Measurements from ENCODE around the gene TMEM63A.
"Not testable (repeated sequence)": the region's sequence is repeated elsewhere in the genome, so short reads cannot be mapped to it uniquely, and the experiment has no call there.

TMEM63A gene

DNA sequence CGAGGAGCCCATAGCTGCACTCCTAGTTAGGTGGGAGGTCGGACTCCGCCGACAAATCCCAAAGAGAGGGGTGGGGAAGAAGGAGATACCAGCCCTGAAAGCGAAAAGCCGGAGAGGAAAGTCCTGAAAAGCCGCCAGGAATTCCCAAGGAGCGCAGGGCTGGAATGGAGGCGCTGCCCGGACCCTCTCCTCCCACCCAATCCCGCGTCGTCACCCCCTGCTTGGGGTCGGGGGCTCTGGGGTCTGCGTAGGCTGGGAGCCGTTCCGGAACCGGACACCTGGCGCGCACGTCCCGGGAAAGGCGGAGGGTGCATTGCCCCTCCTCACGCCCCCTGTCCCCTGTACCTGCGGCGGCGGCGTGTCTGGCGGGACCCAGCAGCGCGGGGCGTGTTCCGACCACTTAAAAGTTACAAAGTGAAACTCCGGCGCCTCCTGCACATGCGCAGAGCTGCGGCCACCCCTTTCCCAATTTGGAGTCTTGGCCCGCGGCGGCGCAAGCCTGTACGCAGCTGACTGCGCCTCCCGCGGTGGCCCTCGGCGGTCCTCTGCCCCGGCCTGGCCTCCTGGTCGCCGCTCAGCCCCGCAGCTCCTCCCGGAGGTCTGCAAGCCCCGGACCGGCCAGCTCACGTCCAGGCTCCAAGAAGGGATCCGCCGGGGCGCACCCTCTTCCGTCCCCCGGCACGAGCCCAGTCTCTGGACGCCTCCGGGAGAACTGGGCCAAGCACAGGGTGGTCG lies at the start of gene TMEM63A:
Gene TMEM63A (minus strand): TSS at position 422 of the 735 bp plus-strand sequence. CDS start 4,800 bp downstream, outside the sequence.
- DNase-seq (ENCODE audit: low read depth in 2 of 2), result peak; percentile 82 to 84

- no peak for DNase-seq (ENCODE audit: low read depth in 2 of 2)
Observed at GRCh38 chr1:225931270-225932136, 49.3 kb upstream of the TMEM63A start.

- DNase-seq (ENCODE audit: low read depth in 2 of 2), result no peak
Observed at GRCh38 chr1:225930566-225930965, 48.4 kb upstream of the TMEM63A start.

DNA sequence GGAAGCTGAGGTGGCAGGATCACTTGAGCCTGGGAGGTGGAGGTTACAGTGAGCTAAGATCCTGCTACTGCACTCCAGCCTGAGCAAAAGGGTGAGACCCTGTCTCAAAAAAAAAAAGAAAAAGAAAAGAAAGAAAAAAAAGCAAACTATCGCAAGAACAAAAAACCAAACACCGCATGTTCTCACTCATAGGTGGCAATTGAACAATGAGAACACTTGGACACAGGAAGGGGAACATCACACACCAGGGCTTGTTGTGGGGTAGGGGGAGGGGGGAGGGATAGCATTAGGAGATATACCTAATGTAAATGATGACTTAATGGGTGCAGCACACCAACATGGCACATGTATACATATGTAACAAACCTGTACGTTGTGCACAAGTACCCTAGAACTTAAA lies 47.3 kb upstream of the TMEM63A start:
- not testable (repeated sequence) for DNase-seq (ENCODE audit: low read depth in 2 of 2)

- no peak for DNase-seq (ENCODE audit: low read depth in 2 of 2)
Observed at GRCh38 chr1:225928186-225929175, 46.3 kb upstream of the TMEM63A start.

- DNase-seq (ENCODE audit: low read depth in 2 of 2), result no peak
Observed at GRCh38 chr1:225926551-225927113, 44.5 kb upstream of the TMEM63A start.

DNA sequence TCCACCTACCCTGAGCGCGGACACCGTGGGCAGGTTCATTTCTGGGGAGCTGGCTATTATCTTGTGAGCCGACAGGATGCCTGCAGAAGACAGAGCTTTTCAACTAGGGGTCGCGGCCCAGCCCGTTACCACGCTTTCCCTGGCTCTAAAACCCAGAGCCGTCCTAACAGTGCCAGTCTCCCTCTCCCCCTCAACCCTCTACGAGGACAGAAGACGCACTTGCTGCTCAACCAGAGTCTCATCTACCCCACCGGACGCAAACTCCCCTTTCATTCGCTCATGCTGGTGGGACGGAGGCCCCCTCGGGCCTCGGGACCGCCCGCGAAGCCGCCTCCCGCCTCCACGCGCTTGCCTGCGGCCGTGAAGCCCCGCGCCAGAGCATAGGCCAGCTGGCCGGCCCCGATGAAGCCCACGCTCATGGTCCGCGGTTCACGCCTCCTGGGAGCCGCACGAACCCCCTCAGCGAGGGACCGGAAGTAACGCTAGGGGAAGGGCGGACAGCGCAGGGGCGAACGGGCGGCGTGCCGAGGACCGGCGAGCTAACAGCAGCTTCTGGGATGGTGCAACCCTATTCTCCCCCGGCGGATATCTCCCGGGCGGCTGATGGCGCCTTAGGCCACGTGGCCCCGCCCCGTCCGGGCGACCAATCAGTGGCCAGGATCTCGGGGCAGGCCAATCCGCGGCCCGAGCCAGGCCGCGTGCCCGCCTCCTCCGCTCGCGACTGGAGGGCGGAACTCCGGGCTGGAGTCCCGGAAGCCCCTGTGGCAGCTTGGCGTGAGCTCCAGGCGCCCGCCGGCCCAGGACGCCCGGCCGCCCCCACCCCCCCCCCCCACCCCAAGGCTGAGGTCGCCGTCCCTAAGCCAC lies 41.7 kb upstream of the TMEM63A start, which contains the start of gene PYCR2:
Gene PYCR2 (minus strand): TSS at position 559 of the 864 bp plus-strand sequence. CDS start 140 bp downstream, at position 419.
- peak; percentile 86 to 91 for DNase-seq (ENCODE audit: low read depth in 2 of 2)

DNA sequence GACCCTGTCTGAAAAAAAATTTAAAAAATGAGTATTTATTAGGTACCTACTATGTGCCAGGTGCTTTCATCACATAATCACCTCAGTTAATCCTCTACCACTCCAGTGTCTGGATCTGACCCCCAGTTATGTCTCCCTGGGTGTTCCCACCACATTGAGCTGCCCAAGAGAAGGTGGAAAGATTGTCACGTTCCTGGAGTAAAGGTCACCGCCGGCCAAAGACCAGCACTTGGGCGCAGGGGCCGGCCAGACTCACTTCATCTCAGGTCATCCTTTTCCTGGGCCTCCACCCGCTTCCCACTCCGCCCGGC lies 41.2 kb upstream of the TMEM63A start:
- no peak for DNase-seq (ENCODE audit: low read depth in 2 of 2)

DNA sequence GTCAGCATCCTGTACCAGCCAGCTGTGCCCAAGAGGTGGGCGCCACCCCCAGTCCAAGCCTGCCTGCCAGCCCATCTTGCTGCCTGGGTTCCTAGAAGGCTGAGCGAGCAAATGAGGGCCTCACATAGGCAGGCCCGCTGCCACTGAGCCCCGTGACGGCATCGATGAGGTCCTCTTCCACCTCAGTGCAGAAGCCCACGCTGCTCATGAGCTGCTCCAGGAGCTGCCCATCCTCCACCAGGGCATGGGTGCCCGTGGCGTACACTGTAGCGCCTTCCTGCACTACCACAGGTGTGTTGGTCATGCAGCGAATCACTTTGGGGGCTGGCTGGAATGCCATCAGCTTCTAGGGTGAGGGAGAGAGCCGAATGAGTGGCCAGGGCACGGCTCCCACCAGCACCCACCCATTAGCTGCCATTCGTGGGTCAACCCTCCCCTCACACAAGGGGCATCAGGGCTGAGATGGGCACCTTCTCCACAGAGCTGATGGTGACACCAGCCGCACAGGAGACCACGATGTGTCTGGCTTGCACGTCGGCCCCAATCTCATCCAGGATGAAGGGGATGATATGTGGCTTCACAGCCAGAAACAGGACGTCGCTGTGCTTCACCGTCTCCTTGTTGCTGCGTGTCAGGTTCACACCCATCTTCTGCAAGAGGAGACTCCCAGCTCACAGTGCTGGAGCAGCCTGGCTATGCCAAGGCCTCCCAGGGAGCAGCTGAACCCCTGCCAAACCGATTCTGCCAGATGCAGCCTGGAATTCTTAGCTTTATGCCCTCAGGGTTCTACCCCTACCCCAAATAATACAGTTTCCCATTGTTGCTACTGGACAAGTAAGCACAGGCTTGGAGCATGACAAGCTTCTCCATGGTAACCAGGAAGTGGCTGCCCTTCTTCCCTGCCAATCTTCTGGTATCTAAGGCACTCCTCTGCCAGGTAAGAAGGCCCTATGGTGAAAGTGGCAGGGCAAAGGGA lies 39.8 kb upstream of the TMEM63A start:
- DNase-seq (ENCODE audit: low read depth in 2 of 2), result no peak

DNA sequence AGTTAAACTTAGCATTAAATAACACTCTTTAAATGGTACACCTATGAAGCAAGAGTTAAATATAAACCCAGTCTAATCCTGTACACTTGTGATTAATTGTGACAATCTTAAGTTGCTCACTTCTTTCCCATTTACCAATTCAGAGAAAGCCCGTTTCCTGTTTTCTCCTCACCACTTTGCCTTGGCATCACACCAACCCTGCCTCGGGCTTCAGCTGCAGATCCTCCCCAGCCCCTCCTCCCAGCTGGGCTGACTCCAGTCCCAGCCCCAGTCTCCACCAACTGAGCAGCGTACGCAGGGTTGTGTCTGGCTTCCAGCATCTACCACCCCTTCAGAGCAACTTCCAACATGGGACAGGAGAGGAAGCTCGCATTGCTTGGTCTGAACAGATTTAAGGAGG lies 37.7 kb upstream of the TMEM63A start:
- DNase-seq (ENCODE audit: low read depth in 2 of 2), result no peak

GRCh38 chr1:225918280-225918679 lies 36.1 kb upstream of the TMEM63A start:
- no peak for DNase-seq (ENCODE audit: low read depth in 2 of 2)

GRCh38 chr1:225917536-225917935 lies 35.4 kb upstream of the TMEM63A start:
- no peak for DNase-seq (ENCODE audit: low read depth in 2 of 2)

- DNase-seq (ENCODE audit: low read depth in 2 of 2), result no peak
Observed at GRCh38 chr1:225917101-225917500, 34.9 kb upstream of the TMEM63A start.

DNA sequence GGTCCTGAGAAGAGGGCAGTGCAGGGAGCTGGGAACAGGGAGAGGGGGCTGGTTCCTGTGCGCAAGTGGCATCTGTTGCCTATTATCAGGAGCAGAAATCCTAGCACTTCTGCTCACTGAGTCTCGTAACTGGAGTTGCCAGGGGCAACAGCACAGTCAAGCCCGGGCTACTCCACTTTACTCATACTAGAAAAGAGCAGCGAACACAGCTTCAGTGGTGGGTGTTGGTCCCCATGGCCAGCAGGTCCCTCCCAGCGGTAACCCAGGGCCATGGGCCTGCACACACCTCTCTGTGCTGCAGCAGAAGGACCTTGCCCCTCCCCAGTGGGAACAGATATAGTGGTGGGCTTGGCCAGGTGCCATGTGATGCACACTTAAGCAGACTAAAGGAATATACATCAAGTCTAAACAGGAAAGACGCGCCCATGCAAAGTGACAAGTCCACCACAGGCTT lies 33.4 kb upstream of the TMEM63A start:
- DNase-seq (ENCODE audit: low read depth in 2 of 2), result no peak

DNA sequence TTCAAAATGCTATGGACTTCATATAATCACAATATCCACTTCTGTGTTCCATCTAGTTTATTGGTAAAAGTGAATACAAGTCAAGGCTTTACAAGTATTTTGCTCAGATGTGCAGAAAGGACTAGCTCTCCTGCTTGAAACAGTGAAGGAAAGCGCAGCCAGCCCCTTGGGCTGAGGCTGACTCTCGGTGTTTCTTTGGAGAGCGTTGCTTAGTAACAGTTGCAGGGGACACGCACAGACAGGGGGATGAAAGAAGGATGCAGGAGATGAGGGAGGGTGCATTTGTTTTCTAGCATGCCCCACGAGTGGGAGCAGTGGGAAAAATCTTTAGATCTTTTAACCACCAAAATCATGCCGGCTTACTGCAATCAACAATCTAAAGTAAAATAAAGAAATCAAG lies 32.8 kb upstream of the TMEM63A start:
- DNase-seq (ENCODE audit: low read depth in 2 of 2), result no peak

GRCh38 chr1:225914391-225914790 lies 32.2 kb upstream of the TMEM63A start:
- no peak for DNase-seq (ENCODE audit: low read depth in 2 of 2)

DNA sequence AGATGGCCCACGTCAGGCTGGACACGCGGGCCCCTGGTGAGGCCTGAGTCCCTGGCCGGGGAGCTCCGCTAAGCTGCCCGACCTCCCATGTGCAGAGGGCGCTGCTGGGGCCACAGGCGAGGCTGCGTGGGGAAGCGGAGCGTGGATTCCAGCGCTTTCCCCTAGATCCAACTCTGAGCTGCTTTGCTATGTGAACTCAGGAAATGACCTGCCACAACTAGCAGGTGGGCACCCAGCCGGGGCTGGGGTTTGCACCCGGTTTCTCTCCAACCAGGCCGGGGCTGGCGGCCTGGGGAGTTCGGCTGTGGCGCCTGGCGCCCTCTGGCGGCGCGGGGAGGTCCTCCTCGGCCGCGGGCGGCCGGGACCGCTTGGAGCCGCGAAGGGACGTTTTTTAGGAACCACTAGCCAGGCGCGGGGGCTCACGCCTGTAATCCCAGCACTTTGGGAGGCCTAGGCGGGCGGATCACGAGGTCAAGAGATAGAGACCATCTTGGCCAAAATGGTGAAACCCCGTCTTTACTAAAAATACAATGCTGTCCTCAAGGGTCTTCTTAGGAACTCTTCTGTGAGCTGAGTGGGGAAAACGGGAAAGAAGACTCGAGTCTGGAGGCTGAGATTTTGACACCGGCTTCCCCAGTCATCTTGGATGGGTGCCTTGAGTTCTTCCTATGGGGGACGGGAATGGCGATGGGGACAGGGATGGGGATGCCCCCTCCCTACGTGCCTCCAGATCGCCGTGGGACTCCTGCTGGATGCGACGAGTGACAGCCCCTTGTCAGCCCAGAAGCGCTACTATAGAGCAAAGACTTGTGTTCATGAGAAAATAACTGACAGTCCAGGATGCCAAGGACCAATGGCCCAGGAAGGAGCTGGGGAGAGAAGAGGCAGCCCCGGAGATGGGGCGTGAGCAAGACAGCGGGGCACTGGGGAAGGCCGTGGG lies 29.3 kb upstream of the TMEM63A start:
- DNase-seq (ENCODE audit: low read depth in 2 of 2), result peak; percentile 63 to 64

- no peak for DNase-seq (ENCODE audit: low read depth in 2 of 2)
Observed at GRCh38 chr1:225909477-225909876, 27.3 kb upstream of the TMEM63A start.
